MM.1S (cell line): ENCODE results near the gene EFNA5.

Experiments
- DNase-seq: peaks from one replicate; pipeline ENCODE4 v3.0.0-alpha.2; 2015
- H2AFZ ChIP-seq: fragments of 300-600 bp; sonication (generic); 2 replicates; pipeline ENCODE4 v1.6.0; 2016; ENCODE audit warnings: antibody characterized with exemption, low read length
- H3F3A ChIP-seq: fragments of 300-600 bp; sonication (generic); 2 replicates; pipeline ENCODE4 v1.6.1; 2016; ENCODE audit warnings: mild to moderate bottlenecking, antibody characterized with exemption, low read length, moderate library complexity, mixed read lengths; ENCODE audit not compliant: insufficient read depth
- H3K27ac ChIP-seq: fragments of 300-600 bp; sonication (generic); 2 replicates; pipeline ENCODE4 v1.5.1; 2016; ENCODE audit warnings: mild to moderate bottlenecking, low read length
- H3K27me3 ChIP-seq: fragments of 300-600 bp; sonication (generic); replicated peaks from 2 replicates; pipeline ENCODE4 v1.6.0; 2016; ENCODE audit warnings: low read length; ENCODE audit not compliant: insufficient read depth
- H3K36me3 ChIP-seq: fragments of 300-600 bp; sonication (generic); replicated peaks from 2 replicates; pipeline ENCODE4 v1.6.1; 2016; ENCODE audit warnings: mild to moderate bottlenecking, low read length, mixed read lengths; ENCODE audit not compliant: insufficient read depth
- H3K4me1 ChIP-seq: fragments of 300-600 bp; sonication (generic); 2 replicates; pipeline ENCODE4 v1.6.1; 2016; ENCODE audit warnings: low read length, mixed read lengths
- H3K4me2 ChIP-seq: fragments of 300-600 bp; sonication (generic); 2 replicates; pipeline ENCODE4 v1.6.0; 2016; ENCODE audit warnings: low read depth, low read length
- H3K4me3 ChIP-seq: fragments of 300-600 bp; sonication (generic); 2 replicates; pipeline ENCODE4 v1.5.1; 2016; ENCODE audit warnings: low read length, mixed read lengths
- H3K79me2 ChIP-seq: fragments of 300-600 bp; sonication (generic); 2 replicates; pipeline ENCODE4 v1.6.1; 2016; ENCODE audit warnings: mixed run types, low read length, mixed read lengths
- H3K9ac ChIP-seq: fragments of 300-600 bp; sonication (generic); 2 replicates; pipeline ENCODE4 v1.6.1; 2016; ENCODE audit warnings: low read length, mixed read lengths
- H3K9me2 ChIP-seq: fragments of 300-600 bp; sonication (generic); replicated peaks from 2 replicates; pipeline ENCODE4 v1.6.1; 2016; ENCODE audit warnings: mild to moderate bottlenecking, low read length, mixed read lengths; ENCODE audit not compliant: insufficient read depth
- H3K9me3 ChIP-seq: fragments of 300-600 bp; sonication (generic); replicated peaks from 2 replicates; pipeline ENCODE4 v1.6.1; 2016; ENCODE audit warnings: mild to moderate bottlenecking, low read length, mixed read lengths; ENCODE audit not compliant: insufficient read depth
- H4K20me1 ChIP-seq: fragments of 300-600 bp; sonication (generic); 2 replicates; pipeline ENCODE4 v1.6.1; 2016; ENCODE audit warnings: mild to moderate bottlenecking, low read length, moderate library complexity, mixed read lengths; ENCODE audit not compliant: insufficient read depth
- EZH2 ChIP-seq: fragments of 300-600 bp; sonication (generic); optimal IDR thresholded peaks from 2 replicates; pipeline ENCODE3; 2017; ENCODE audit warnings: low read depth, mild to moderate bottlenecking, antibody characterized with exemption, low read length, mixed read lengths
- EZH2phosphoT487 ChIP-seq: fragments of 300-600 bp; sonication (generic); IDR thresholded peaks from 2 replicates; pipeline ENCODE4 v1.6.1; 2018; ENCODE audit warnings: antibody characterized with exemption, low read length
- TF ChIP-seq, protein P1 (sequence below): fragments of 300-600 bp; sonication (generic); IDR thresholded peaks from 2 replicates; pipeline ENCODE4 v1.5.1; 2016; ENCODE audit warnings: antibody characterized with exemption, low read length, mixed read lengths

The EFNA5 gene

GRCh38 chr5:107597803-107598202, 72.9 kb downstream of the EFNA5 start:
- no peaks in the 10 kb centered on the region for H3K4me1 ChIP-seq
- no peaks in the 10 kb centered on the region for H3K27me3 ChIP-seq
- H3K36me3 ChIP-seq, result no peaks in the 10 kb centered on the region
- H3K9ac ChIP-seq, result no peak overlapping the region
- H3K9me2 ChIP-seq, result no peaks in the 10 kb centered on the region
- no peak overlapping the region for H2AFZ ChIP-seq
- H3K79me2 ChIP-seq, result no peaks in the 10 kb centered on the region
- H3K4me2 ChIP-seq, result no peak overlapping the region
- no peaks in the 10 kb centered on the region for H4K20me1 ChIP-seq
- H3K4me3 ChIP-seq, result no peak overlapping the region
- no peak for DNase-seq
- no peaks in the 10 kb centered on the region for H3F3A ChIP-seq
- H3K27ac ChIP-seq, result no peak overlapping the region
- TF ChIP-seq EZH2phosphoT487, result no peak
- TF ChIP-seq, protein P1, sequence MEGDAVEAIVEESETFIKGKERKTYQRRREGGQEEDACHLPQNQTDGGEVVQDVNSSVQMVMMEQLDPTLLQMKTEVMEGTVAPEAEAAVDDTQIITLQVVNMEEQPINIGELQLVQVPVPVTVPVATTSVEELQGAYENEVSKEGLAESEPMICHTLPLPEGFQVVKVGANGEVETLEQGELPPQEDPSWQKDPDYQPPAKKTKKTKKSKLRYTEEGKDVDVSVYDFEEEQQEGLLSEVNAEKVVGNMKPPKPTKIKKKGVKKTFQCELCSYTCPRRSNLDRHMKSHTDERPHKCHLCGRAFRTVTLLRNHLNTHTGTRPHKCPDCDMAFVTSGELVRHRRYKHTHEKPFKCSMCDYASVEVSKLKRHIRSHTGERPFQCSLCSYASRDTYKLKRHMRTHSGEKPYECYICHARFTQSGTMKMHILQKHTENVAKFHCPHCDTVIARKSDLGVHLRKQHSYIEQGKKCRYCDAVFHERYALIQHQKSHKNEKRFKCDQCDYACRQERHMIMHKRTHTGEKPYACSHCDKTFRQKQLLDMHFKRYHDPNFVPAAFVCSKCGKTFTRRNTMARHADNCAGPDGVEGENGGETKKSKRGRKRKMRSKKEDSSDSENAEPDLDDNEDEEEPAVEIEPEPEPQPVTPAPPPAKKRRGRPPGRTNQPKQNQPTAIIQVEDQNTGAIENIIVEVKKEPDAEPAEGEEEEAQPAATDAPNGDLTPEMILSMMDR, result no peak
- TF ChIP-seq EZH2, result no peak
- no peaks in the 10 kb centered on the region for H3K9me3 ChIP-seq

DNA sequence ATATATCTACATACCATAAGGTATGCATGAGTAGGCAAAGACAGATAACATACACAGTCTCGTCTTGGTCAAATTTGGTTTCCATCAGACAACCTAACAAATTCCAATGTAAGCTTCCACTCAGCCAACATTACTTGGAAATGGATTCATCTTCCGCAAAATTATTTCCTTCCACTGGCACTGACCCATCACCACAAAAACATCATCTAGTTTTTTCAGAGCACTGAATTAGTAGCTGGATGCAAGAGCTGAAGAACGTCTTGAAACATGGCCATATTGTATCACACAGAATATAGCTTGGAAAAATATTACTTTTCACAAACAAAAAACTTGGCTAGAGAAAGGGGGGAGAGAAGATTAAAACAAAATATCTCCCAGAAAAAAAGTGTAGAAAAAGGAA, 73.5 kb downstream of the EFNA5 start:
- no peaks in the 10 kb centered on the region for H3K9me2 ChIP-seq
- no peak for TF ChIP-seq EZH2
- no peak for TF ChIP-seq EZH2phosphoT487
- TF ChIP-seq, protein P1, result no peak
- no peaks in the 10 kb centered on the region for H3K4me1 ChIP-seq
- H3K27me3 ChIP-seq, result no peaks in the 10 kb centered on the region
- no peak overlapping the region for H3K27ac ChIP-seq
- no peak overlapping the region for H3K4me2 ChIP-seq
- no peak overlapping the region for H2AFZ ChIP-seq
- H4K20me1 ChIP-seq, result no peaks in the 10 kb centered on the region
- H3F3A ChIP-seq, result no peaks in the 10 kb centered on the region
- DNase-seq, result no peak
- H3K79me2 ChIP-seq, result no peaks in the 10 kb centered on the region
- no peak overlapping the region for H3K4me3 ChIP-seq
- H3K9me3 ChIP-seq, result no peaks in the 10 kb centered on the region
- no peaks in the 10 kb centered on the region for H3K36me3 ChIP-seq
- H3K9ac ChIP-seq, result no peak overlapping the region

DNA sequence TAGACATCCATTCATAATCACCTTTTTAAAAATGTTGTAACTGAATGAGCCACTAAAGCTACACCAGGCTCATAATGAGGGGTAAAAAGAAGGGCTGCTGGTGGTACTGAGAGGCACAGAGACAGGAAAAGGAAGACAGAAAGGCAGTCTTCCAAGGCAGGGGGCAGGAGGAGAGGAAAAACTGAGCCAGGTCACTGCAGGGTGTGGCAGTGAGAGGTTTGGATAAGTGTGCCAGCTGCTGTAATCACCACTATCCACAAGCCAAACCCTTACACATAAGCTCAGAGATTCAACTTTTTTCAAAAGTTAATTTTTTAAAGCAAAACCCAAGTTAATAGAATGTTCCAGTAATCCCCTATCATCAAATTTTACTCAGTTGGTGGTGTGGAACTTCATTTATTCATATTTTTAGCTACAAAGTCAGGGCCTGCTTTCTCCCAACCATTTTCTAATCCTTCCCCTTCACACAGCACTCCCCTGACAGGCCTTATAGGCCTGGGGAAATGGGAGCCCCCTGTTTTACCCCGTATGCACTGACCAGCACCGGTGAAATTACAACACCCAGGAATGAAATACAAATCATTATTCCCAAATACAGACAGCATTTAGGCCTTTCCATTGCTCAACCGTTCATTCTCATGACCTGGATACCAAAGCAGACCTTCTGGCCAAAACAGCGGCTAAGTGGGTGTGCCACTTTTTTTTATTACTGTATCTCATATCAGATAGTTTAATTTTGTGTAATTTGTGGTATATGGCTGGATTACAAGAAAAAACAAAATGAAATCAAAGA, 76.3 kb downstream of the EFNA5 start:
- no peak for TF ChIP-seq EZH2phosphoT487
- no peak for TF ChIP-seq EZH2
- TF ChIP-seq, protein P1, result no peak
- Histone ChIP-seq H3K27ac (no peak overlapping the region), H3F3A (no peaks in the 10 kb centered on the region), H2AFZ (no peak overlapping the region), H3K79me2 (no peaks in the 10 kb centered on the region), H3K27me3 (no peaks in the 10 kb centered on the region), H3K4me2 (no peak overlapping the region), H3K36me3 (no peaks in the 10 kb centered on the region), H4K20me1 (no peaks in the 10 kb centered on the region), H3K9me3 (no peaks in the 10 kb centered on the region), H3K4me3 (no peak overlapping the region), H3K9me2 (no peaks in the 10 kb centered on the region), H3K4me1 (no peaks in the 10 kb centered on the region), H3K9ac (no peak overlapping the region)
- no peak for DNase-seq
